ENCODE results near the gene C16orf90.

DNA sequence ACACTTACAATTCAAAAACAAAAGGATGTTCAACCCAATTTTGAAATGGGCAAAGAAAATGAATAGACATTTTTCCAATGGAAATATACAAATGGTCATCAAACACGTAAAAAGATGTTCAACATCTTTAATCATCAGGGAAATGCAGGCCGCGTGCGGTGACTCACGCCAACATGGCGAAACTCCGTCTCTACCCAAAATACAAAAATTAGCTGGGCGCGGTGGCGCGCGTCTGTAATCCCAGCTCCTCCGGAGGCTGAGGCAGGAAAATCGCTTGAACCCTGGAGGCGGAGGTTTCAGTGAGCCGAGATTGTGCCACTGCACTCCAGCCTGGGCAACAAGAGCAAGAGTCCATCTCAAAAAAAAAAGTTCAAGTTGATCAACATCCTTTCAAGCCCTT lies 3.7 kb upstream of the C16orf90 start:
- TF ChIP-seq EZH2 (IDR thresholded peaks at IDR 0.05; ENCODE audit: insufficient read depth, poor library complexity, severe bottlenecking) (no peak), EZH2phosphoT487 (IDR thresholded peaks at IDR 0.05; ENCODE audit: insufficient read depth, low read depth) (no peak)

All from GM23248 (cell line).